Measurements from ENCODE around the gene PRMT3.

- TF ChIP-seq ZNF274 (IDR thresholded peaks at IDR 0.05; ENCODE audit: low read length) (no peak), ZNF274 (tag by site-specific recombination; IDR thresholded peaks at IDR 0.05; ENCODE audit: borderline replicate concordance) (no peak), ZNF416 (tag by site-specific recombination; IDR thresholded peaks at IDR 0.05) (no peak), ZBTB49 (tag by site-specific recombination; IDR thresholded peaks at IDR 0.05; ENCODE audit: low read depth) (no peak), CTCF (tag by site-specific recombination; IDR thresholded peaks at IDR 0.05) (no peak), KLF16 (tag by site-specific recombination; IDR thresholded peaks at IDR 0.05) (no peak), GLI4 (tag by site-specific recombination; IDR thresholded peaks at IDR 0.05) (no peak), TCF7L2 (IDR thresholded peaks at IDR 0.05; ENCODE audit: borderline replicate concordance, low read depth, low read length) (no peak), ZNF639 (tag by site-specific recombination; IDR thresholded peaks at IDR 0.05) (no peak), PRDM2 (tag by site-specific recombination; IDR thresholded peaks at IDR 0.05; ENCODE audit: borderline replicate concordance) (no peak), BCL6B (tag by site-specific recombination; IDR thresholded peaks at IDR 0.05) (no peak), ZNF670 (tag by site-specific recombination; IDR thresholded peaks at IDR 0.05; ENCODE audit: low read depth) (no peak)
These were observed 19.8 kb downstream of the PRMT3 start for GRCh38 chr11:20407344-20407743.
